Fibroblast of skin of right biceps (primary cell): Measurements from ENCODE around the gene OXA1L.
"Not testable (repeated sequence)": the region's sequence is repeated elsewhere in the genome, so short reads cannot be mapped to it uniquely, and the experiment has no call there.

Source experiments
- DNase-seq: peaks from one replicate; pipeline ENCODE4 v3.0.0-alpha.2; 2013

Gene OXA1L

GRCh38 chr14:22766457-22767322 is at the start of gene OXA1L:
Gene OXA1L, plus strand, starts transcription at chr14:22766688. Its CDS starts 14 bp downstream, at chr14:22766702.
- peak; percentile 98 for DNase-seq

- no peak for DNase-seq
These were observed 48.4 kb upstream of the OXA1L start for GRCh38 chr14:22718091-22718490.

- no peak for DNase-seq
These were observed 45.3 kb upstream of the OXA1L start for GRCh38 chr14:22721213-22721612.

GRCh38 chr14:22723815-22724214 is 42.7 kb upstream of the OXA1L start:
- DNase-seq, result no peak

GRCh38 chr14:22724847-22725246 is 41.6 kb upstream of the OXA1L start:
- not testable (repeated sequence) for DNase-seq

- DNase-seq, result not testable (repeated sequence)
These were observed 41.1 kb upstream of the OXA1L start for GRCh38 chr14:22725374-22725773.

GRCh38 chr14:22726012-22726411 is 40.5 kb upstream of the OXA1L start:
- no peak for DNase-seq

GRCh38 chr14:22732062-22732461 is 34.4 kb upstream of the OXA1L start:
- DNase-seq, result not testable (repeated sequence)

- no peak for DNase-seq
These were observed 32.7 kb upstream of the OXA1L start for GRCh38 chr14:22733829-22734228.

- DNase-seq, result no peak
These were observed 31.4 kb upstream of the OXA1L start for GRCh38 chr14:22735096-22735495.

GRCh38 chr14:22736384-22736783 is 30.1 kb upstream of the OXA1L start:
- not testable (repeated sequence) for DNase-seq

GRCh38 chr14:22737052-22737451 is 29.4 kb upstream of the OXA1L start:
- DNase-seq, result no peak

GRCh38 chr14:22739423-22739822 is 27.1 kb upstream of the OXA1L start:
- no peak for DNase-seq

GRCh38 chr14:22740020-22740419 is 26.5 kb upstream of the OXA1L start:
- DNase-seq, result no peak

GRCh38 chr14:22747769-22748168 is 18.7 kb upstream of the OXA1L start:
- no peak for DNase-seq

- no peak for DNase-seq
These were observed 18.3 kb upstream of the OXA1L start for GRCh38 chr14:22748206-22748605.

- no peak for DNase-seq
These were observed 17.8 kb upstream of the OXA1L start for GRCh38 chr14:22748631-22749068.

GRCh38 chr14:22752422-22752821 is 14.1 kb upstream of the OXA1L start:
- no peak for DNase-seq

GRCh38 chr14:22753586-22753985 is 12.9 kb upstream of the OXA1L start:
- no peak for DNase-seq

- DNase-seq, result not testable (repeated sequence)
These were observed 8.4 kb upstream of the OXA1L start for GRCh38 chr14:22757972-22758650.

GRCh38 chr14:22761734-22762133 is 4.8 kb upstream of the OXA1L start:
- no peak for DNase-seq

GRCh38 chr14:22764382-22764781 is 2.1 kb upstream of the OXA1L start:
- DNase-seq, result no peak

GRCh38 chr14:22767323-22767589 is 768 bp downstream of the OXA1L start:
- DNase-seq, result no peak

GRCh38 chr14:22768947-22769346 is 2.5 kb downstream of the OXA1L start:
- DNase-seq, result no peak
